HepG2 (cell line): ENCODE results near the gene BCAN. TPM values are rescaled to one million over a fixed set of nuclear protein-coding genes. Genes with fewer than 3 reads are reported as not detected.

Experiments used
- ATAC-seq: fragments of 200-7000 bp; cut with Tn5 transposase; 3 replicates; pipeline ENCODE4 v1.9.1; 2020; ENCODE audit warnings: mild to moderate bottlenecking, moderate library complexity
- BruUV-seq: library from RNA; stranded (reverse); fragments of 400-500 nt; replicated peaks from 2 replicates; lab custom pipeline; 2021; lab: Mats Ljungman, UMichigan
- CTCF ChIA-PET: fragments of 300-600 bp; formaldehyde crosslinking; extraction: SDS; loops from one replicate; lab custom pipeline; 2021; ENCODE audit warnings: low total read pairs, inconsistent platforms, low intra/inter-chr PET ratio; lab: Yijun Ruan, JAX
- POLR2A ChIA-PET: fragments of 350-600 bp; sonication (Branson Sonifier 250); formaldehyde crosslinking; loops from one replicate; lab custom pipeline; 2020; ENCODE audit warnings: antibody characterized with exemption, inconsistent platforms; lab: Yijun Ruan, JAX
- DNase-seq: peaks from one replicate; pipeline ENCODE4 v3.0.0-alpha.2; 2015; ENCODE audit warnings: low spot score
- FAIRE-seq: peaks from 3 replicates; lab custom pipeline; 2011; peaks lifted over from hg19 to GRCh38; lab: Jason Lieb, UNC
- H2AFZ ChIP-seq: one replicate; pipeline ENCODE4 v1.6.1; 2011; ENCODE audit warnings: low read length, inconsistent platforms
- H3K27ac ChIP-seq: fragments of 300-600 bp; 3 replicates; pipeline ENCODE4 v1.8.0; 2011; ENCODE audit warnings: mixed run types, mild to moderate bottlenecking, mixed read lengths, low read length, inconsistent platforms; ENCODE audit not compliant: insufficient read depth; ENCODE audit errors: extremely low read length
- H3K27me3 ChIP-seq, 2 experiments: fragments of 200-600 bp in 1 of 2; 2 replicates in 1 of 2; 3 replicates in 1 of 2; pipeline versions ENCODE4 v1.6.0 to v1.8.0; 2011; ENCODE audit warnings: low read length in 2 of 2, mild to moderate bottlenecking in 2 of 2, moderate library complexity in 2 of 2, inconsistent platforms in 1 of 2; ENCODE audit not compliant: insufficient read depth in 2 of 2, control insufficient read depth in 1 of 2
- H3K36me3 ChIP-seq, 2 experiments: fragments of 200-600 bp in 1 of 2; replicated peaks in 1 of 2; 2 replicates in 1 of 2; 3 replicates in 1 of 2; pipeline versions ENCODE4 v1.5.1 to v1.8.0; 2011; ENCODE audit warnings: low read length in 2 of 2, inconsistent platforms in 1 of 2; ENCODE audit not compliant: insufficient read depth in 2 of 2, control insufficient read depth in 1 of 2
- H3K4me1 ChIP-seq: 2 replicates; pipeline ENCODE4 v1.5.1; 2012; ENCODE audit warnings: low read length, inconsistent platforms; ENCODE audit not compliant: insufficient read depth
- H3K4me2 ChIP-seq: 2 replicates; pipeline ENCODE4 v1.6.0; 2011; ENCODE audit warnings: low read depth, low read length, inconsistent platforms
- H3K4me3 ChIP-seq, 3 experiments: fragments of 200-600 bp in 1 of 3; sonication (generic), shearing (Covaris generic) in 1 of 3; replicated peaks in 1 of 3; 2 replicates each; pipeline ENCODE4 v1.5.1; 2011 to 2016; ENCODE audit warnings: low read length in 3 of 3, inconsistent platforms in 2 of 3, low read depth in 2 of 3, mild to moderate bottlenecking in 2 of 3, control low read depth in 1 of 3, mixed read lengths in 1 of 3; ENCODE audit not compliant: insufficient read depth in 1 of 3
- H3K79me2 ChIP-seq: one replicate; pipeline ENCODE4 v1.6.1; 2011; ENCODE audit warnings: low read length, inconsistent platforms; ENCODE audit not compliant: insufficient read depth
- H3K9ac ChIP-seq: 2 replicates; pipeline ENCODE4 v1.6.0; 2011; ENCODE audit warnings: mild to moderate bottlenecking, low read depth, low read length, inconsistent platforms; ENCODE audit not compliant: insufficient read depth
- H3K9me3 ChIP-seq: 2 replicates; pipeline ENCODE4 v1.5.1; 2012; ENCODE audit warnings: mild to moderate bottlenecking, low read length
- H4K20me1 ChIP-seq: 2 replicates; pipeline ENCODE4 v1.6.0; 2011; ENCODE audit warnings: inconsistent platforms, mild to moderate bottlenecking, low read length, moderate library complexity; ENCODE audit not compliant: insufficient read depth
- HNRNPUL1 ChIP-seq: fragments of 200-400 bp; formaldehyde crosslinking; IDR thresholded peaks from 2 replicates; pipeline ENCODE4 v1.6.1; 2017; ENCODE audit warnings: low read depth, mild to moderate bottlenecking, low read length, moderate library complexity
- KDM5A ChIP-seq: fragments of 200-600 bp; sonication (generic); IDR thresholded peaks from 2 replicates; pipeline ENCODE4 v1.7.0; 2018; ENCODE audit warnings: antibody characterized with exemption, mild to moderate bottlenecking, low read length, borderline replicate concordance
- KLF13 ChIP-seq: sonication (generic); formaldehyde crosslinking; IDR thresholded peaks from 2 replicates; pipeline ENCODE4 v1.4.0; 2020; ENCODE audit warnings: mild to moderate bottlenecking, missing genetic modification reagents
- MYC ChIP-seq: sonication (generic); formaldehyde crosslinking; IDR thresholded peaks from 2 replicates; pipeline ENCODE4 v1.9.0; 2021; ENCODE audit warnings: missing genetic modification reagents, borderline replicate concordance
- NFE2L1 ChIP-seq: sonication (generic); formaldehyde crosslinking; IDR thresholded peaks from 2 replicates; pipeline ENCODE4 v1.4.0; 2020; ENCODE audit warnings: missing genetic modification reagents, mild to moderate bottlenecking, borderline replicate concordance
- PHF5A ChIP-seq: IDR thresholded peaks from one replicate; pipeline ENCODE4 v1.6.1; 2018; ENCODE audit warnings: low read depth, missing genetic modification reagents; ENCODE audit not compliant: unreplicated experiment
- POLR2G ChIP-seq: fragments of 200-400 bp; formaldehyde crosslinking; IDR thresholded peaks from 2 replicates; pipeline ENCODE4 v1.6.1; 2018; ENCODE audit warnings: mild to moderate bottlenecking, low read depth, low read length, moderate library complexity
- SALL2 ChIP-seq: sonication (generic); formaldehyde crosslinking; IDR thresholded peaks from 2 replicates; pipeline ENCODE4 v1.8.1; 2023; ENCODE audit warnings: mild to moderate bottlenecking, missing genetic modification reagents, inconsistent platforms
- ZBTB20 ChIP-seq: sonication (generic); formaldehyde crosslinking; IDR thresholded peaks from 2 replicates; pipeline ENCODE4 v1.8.1; 2023; ENCODE audit warnings: missing genetic modification reagents, low read depth, mild to moderate bottlenecking, borderline replicate concordance
- ZBTB7A ChIP-seq: sonication (generic); formaldehyde crosslinking; IDR thresholded peaks from 2 replicates; pipeline ENCODE4 v1.8.0; 2022; ENCODE audit warnings: mild to moderate bottlenecking, missing genetic modification reagents
- ZNF124 ChIP-seq: sonication (generic); formaldehyde crosslinking; IDR thresholded peaks from 2 replicates; pipeline ENCODE4 v1.4.0; 2020; ENCODE audit warnings: missing genetic modification reagents
- ZNF263 ChIP-seq: sonication (generic); formaldehyde crosslinking; IDR thresholded peaks from 2 replicates; pipeline ENCODE4 v1.4.0; 2020; ENCODE audit warnings: missing genetic modification reagents
- ZNF33B ChIP-seq: sonication (generic); formaldehyde crosslinking; IDR thresholded peaks from 2 replicates; pipeline ENCODE4 v1.5.1; 2020; ENCODE audit warnings: mild to moderate bottlenecking, missing genetic modification reagents
- ZNF354B ChIP-seq: sonication (generic); formaldehyde crosslinking; IDR thresholded peaks from 2 replicates; pipeline ENCODE4 v1.8.0; 2022; ENCODE audit warnings: mild to moderate bottlenecking, missing genetic modification reagents
- WGBS: methylation state at CpG from one replicate; pipeline ENCODE4 v1.1.6; 2017; ENCODE audit warnings: low lambda C conversion rate; 5-methylcytosine and 5-hydroxymethylcytosine counted together
- in situ Hi-C: cut with HindIII; loops from 2 replicates; pipeline ENCODE4 v1.10.0; 2017; ENCODE audit warnings: low pct_unique_long_range_greater_than_20kb; ENCODE audit not compliant: extremely low pct_ligation_motif_present
- intact Hi-C: fragments of 100-400 bp; cut with micrococcal nuclease; formaldehyde crosslinking; loops from one replicate; pipeline ENCODE4 v1.10.0; 2022; ENCODE audit not compliant: unreplicated experiment
- polyA plus RNA-seq, 8 experiments: library from polyadenylated mRNA; depleted of rRNA in 3 of 8; stranded (reverse) in 7 of 8; unstranded in 1 of 8; fragments of >200 nt; fragmentation: Illumina TruSeq in 4 of 8; extraction: Trizol in 4 of 8; gene quantifications; 2 replicates each; pipeline versions ENCODE4 v1.2.1 to v1.2.3, GENCODE V29; 2011 to 2016; ENCODE audit warnings: low read depth in 4 of 8, missing spikeins in 1 of 8, mixed read lengths in 1 of 8; ENCODE audit not compliant: insufficient read depth in 1 of 8
- total RNA-seq, 5 experiments: library from RNA; depleted of rRNA; stranded (reverse); fragments of >200 nt; fragmentation: Illumina TruSeq; extraction: Trizol; gene quantifications; 2 replicates each; pipeline ENCODE4 v1.2.3, GENCODE V29; 2016; ENCODE audit warnings: low read depth in 1 of 5
- TF ChIP-seq, protein P1 (sequence below): sonication (generic); formaldehyde crosslinking; IDR thresholded peaks from 2 replicates; pipeline ENCODE4 v1.5.1; 2020; ENCODE audit warnings: mild to moderate bottlenecking, moderate library complexity, missing genetic modification reagents
- TF ChIP-seq, protein P2 (sequence below): sonication (generic); formaldehyde crosslinking; IDR thresholded peaks from 2 replicates; pipeline ENCODE4 v1.4.0; 2020; ENCODE audit warnings: mild to moderate bottlenecking, missing genetic modification reagents
- TF ChIP-seq, protein P3 (sequence below): IDR thresholded peaks from 2 replicates; pipeline ENCODE4 v1.6.1; 2016; ENCODE audit warnings: mild to moderate bottlenecking, missing biosample characterization, missing genetic modification reagents

BCAN gene
- total and polyA plus RNA-seq, 2 of the 13 experiments (the other 11 are each of a cell fraction or from before 2014, with no cell fraction given), result not detected

DNA sequence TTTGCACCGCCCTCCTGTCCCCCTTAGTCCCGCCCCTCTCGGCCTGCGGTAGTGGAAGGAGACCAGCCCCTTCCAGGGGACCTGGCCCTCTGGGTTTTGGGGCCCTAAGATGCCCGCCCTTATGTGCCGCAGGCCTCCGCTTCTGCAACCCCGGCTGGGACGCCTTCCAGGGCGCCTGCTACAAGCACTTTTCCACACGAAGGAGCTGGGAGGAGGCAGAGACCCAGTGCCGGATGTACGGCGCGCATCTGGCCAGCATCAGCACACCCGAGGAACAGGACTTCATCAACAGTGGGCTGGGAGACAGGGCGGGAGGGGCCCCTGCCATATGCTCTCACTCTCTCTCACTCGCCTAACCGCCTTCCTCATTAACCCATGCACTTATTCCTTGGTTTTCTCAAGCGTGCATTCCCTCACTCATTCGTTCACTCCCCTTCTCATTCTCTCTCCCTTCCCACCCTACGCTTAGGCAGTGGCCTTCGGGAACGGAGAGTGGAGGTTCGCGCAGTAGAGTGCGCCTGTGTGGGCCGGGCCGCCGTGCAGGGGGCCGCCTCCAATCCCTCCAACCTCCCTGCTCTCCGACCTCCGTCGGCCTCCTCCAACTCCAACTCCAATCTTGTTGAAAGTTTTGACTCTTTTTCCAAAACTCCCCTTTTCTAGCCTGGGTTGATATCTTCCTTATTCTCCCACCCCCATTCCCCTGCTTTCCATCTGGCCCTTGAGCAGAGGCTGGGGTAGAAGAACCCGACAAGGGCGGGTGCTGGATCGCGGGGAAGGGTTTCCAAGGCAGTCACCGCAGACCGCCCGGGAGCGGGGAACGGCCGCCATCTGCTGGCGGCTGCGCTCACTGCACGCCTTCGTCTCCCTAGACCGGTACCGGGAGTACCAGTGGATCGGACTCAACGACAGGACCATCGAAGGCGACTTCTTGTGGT, 15.2 kb downstream of the BCAN start (continued):
- TF ChIP-seq, protein P1, sequence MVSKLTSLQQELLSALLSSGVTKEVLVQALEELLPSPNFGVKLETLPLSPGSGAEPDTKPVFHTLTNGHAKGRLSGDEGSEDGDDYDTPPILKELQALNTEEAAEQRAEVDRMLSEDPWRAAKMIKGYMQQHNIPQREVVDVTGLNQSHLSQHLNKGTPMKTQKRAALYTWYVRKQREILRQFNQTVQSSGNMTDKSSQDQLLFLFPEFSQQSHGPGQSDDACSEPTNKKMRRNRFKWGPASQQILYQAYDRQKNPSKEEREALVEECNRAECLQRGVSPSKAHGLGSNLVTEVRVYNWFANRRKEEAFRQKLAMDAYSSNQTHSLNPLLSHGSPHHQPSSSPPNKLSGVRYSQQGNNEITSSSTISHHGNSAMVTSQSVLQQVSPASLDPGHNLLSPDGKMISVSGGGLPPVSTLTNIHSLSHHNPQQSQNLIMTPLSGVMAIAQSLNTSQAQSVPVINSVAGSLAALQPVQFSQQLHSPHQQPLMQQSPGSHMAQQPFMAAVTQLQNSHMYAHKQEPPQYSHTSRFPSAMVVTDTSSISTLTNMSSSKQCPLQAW (CRISPR knock-in tag), result 0 out of 2 replicates have a peak, but pooled peaks have one; percentile 25

DNA sequence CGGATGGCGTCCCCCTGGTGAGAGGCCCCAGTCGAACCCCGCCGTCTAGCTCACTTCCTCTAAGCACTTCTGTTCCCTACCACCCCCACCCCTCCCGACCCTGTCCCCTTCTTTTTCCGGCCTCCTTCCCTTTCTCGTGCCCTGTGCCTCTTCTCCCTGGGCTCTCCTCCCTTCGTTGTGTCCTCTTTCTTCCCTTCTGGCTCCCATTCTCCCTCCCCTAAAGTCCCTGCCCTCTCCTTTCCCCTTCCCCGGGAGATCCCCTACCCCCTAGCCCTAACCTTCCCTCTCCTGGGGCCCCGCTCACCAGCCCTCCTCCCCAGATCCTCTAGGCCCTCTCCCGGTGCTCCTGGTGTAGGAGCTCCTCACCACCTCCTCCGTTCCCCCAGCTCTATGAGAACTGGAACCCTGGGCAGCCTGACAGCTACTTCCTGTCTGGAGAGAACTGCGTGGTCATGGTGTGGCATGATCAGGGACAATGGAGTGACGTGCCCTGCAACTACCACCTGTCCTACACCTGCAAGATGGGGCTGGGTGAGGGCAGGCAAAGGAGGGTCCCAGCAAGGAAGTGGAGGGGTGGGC, 15.9 kb downstream of the BCAN start:
- WGBS, result 35% methylated on average over 15 of the region's 15 CpGs
- no TSS peak for BruUV-seq
- H3K79me2 ChIP-seq, result peaks cover 20% of the 10 kb centered on the region
- H4K20me1 ChIP-seq, result peaks cover 70% of the 10 kb centered on the region
- no peak overlapping the region for H2AFZ ChIP-seq
- H3K27ac ChIP-seq, result no peak overlapping the region
- peaks cover 59% of the 10 kb centered on the region for H3K4me1 ChIP-seq
- peak overlapping the region in 1 of 3 experiments; percentile 56; a peak in 2 of 6 replicates for H3K4me3 ChIP-seq
- H3K9me3 ChIP-seq, result no peaks in the 10 kb centered on the region
- ATAC-seq (no peak), FAIRE-seq (no peak), DNase-seq (no peak)
- no peak overlapping the region for H3K9ac ChIP-seq
- H3K36me3 ChIP-seq, result peaks cover 1 to 5% of the 10 kb centered on the region in 2 experiments; a peak in 1 of 5 replicates
- H3K27me3 ChIP-seq, result no peaks in the 10 kb centered on the region; a peak in 1 of 5 replicates
- in situ Hi-C loops (no loop called here), intact Hi-C loops (loop anchor here (1.0 kb wide), 1 partner anchor 33 kb away; no protein-coding TSS in a partner anchor)
- ChIA-PET POLR2A (interaction anchor here (0.6 to 11.4 kb wide), 2 partner anchors 16 to 34 kb away, joined by 3 to 189 read pairs; partner anchors contain the start of gene NES), CTCF (interaction anchor here (0.6 to 6.4 kb wide), 5 partner anchors 21 to 156 kb away, joined by 3 to 166 read pairs (median 10); partner anchors contain the start of genes HAPLN2 and NES)
- H3K4me2 ChIP-seq, result peak overlapping the region; percentile 96
- TF ChIP-seq KLF13 (no peak), ZNF33B (CRISPR knock-in tag) (no peak), ZNF354B (CRISPR knock-in tag) (no peak), MYC (CRISPR knock-in tag) (no peak), NFE2L1 (CRISPR knock-in tag) (no peak), ZNF263 (peak; percentile 87), ZBTB7A (no peak), PHF5A (CRISPR knock-in tag) (no peak), POLR2G (0 out of 2 replicates have a peak, but pooled peaks have one; percentile 51), KDM5A (no peak), ZNF124 (CRISPR knock-in tag) (no peak), ZBTB20 (CRISPR knock-in tag) (no peak), HNRNPUL1 (no peak), SALL2 (CRISPR knock-in tag) (no peak)
- TF ChIP-seq, protein P2, sequence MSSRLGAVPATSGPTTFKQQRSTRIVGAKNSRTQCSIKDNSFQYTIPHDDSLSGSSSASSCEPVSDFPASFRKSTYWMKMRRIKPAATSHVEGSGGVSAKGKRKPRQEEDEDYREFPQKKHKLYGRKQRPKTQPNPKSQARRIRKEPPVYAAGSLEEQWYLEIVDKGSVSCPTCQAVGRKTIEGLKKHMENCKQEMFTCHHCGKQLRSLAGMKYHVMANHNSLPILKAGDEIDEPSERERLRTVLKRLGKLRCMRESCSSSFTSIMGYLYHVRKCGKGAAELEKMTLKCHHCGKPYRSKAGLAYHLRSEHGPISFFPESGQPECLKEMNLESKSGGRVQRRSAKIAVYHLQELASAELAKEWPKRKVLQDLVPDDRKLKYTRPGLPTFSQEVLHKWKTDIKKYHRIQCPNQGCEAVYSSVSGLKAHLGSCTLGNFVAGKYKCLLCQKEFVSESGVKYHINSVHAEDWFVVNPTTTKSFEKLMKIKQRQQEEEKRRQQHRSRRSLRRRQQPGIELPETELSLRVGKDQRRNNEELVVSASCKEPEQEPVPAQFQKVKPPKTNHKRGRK (CRISPR knock-in tag), result no peak
- TF ChIP-seq, protein P3, sequence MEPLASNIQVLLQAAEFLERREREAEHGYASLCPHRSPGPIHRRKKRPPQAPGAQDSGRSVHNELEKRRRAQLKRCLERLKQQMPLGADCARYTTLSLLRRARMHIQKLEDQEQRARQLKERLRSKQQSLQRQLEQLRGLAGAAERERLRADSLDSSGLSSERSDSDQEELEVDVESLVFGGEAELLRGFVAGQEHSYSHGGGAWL (CRISPR knock-in tag), result no peak
